Caco-2 (cell line): Measurements from ENCODE around the gene JTB. TPM values are rescaled to one million over a fixed set of nuclear protein-coding genes. Genes with fewer than 3 reads are reported as not detected.

Source experiments
- BruUV-seq: library from RNA; stranded (reverse); fragments of 400-500 nt; replicated peaks from 2 replicates; lab custom pipeline; 2021; lab: Mats Ljungman, UMichigan
- CTCF ChIA-PET: fragments of 300-600 bp; sonication (Branson Sonifier 250); formaldehyde crosslinking; loops from one replicate; lab custom pipeline; 2022; ENCODE audit warnings: antibody characterized with exemption; lab: Charles Lee
- POLR2A ChIA-PET: fragments of 300-600 bp; sonication (Branson Sonifier 250); formaldehyde crosslinking; loops from one replicate; lab custom pipeline; 2022; ENCODE audit warnings: antibody characterized with exemption; lab: Charles Lee
- DNase-seq, 2 experiments: peaks; one replicate each; pipeline versions ENCODE4 v3.0.0 to v3.0.0-alpha.2; 2020 to 2022
- H3K27me3 ChIP-seq: replicated peaks from 2 replicates; pipeline ENCODE4 v1.6.0; 2011; ENCODE audit warnings: low read length; ENCODE audit not compliant: control insufficient read depth, insufficient read depth
- H3K36me3 ChIP-seq: 2 replicates; pipeline ENCODE4 v1.5.1; 2011; ENCODE audit warnings: low read length; ENCODE audit not compliant: control insufficient read depth, insufficient read depth
- H3K4me1 ChIP-seq: fragments of 250-450 bp; sonication (Bioruptor Pico); 2 replicates; pipeline ENCODE4 v1.5.1; 2020; ENCODE audit warnings: mild to moderate bottlenecking
- H3K4me3 ChIP-seq: 2 replicates; pipeline ENCODE4 v1.5.1; 2011; ENCODE audit warnings: low read depth, mild to moderate bottlenecking, control low read depth, low read length
- H3K9me3 ChIP-seq: fragments of 250-450 bp; sonication (Bioruptor Pico); 2 replicates; pipeline ENCODE4 v1.5.1; 2020; ENCODE audit warnings: mild to moderate bottlenecking, moderate library complexity
- H3K27ac Mint-ChIP-seq: one replicate; pipeline ENCODE4 v1.8.0; 2022; ENCODE audit warnings: mixed read lengths; ENCODE audit not compliant: unreplicated experiment
- H3K27me3 Mint-ChIP-seq: one replicate; pipeline ENCODE4 v1.8.0; 2022; ENCODE audit warnings: mixed read lengths; ENCODE audit not compliant: insufficient read depth, unreplicated experiment
- H3K36me3 Mint-ChIP-seq: one replicate; pipeline ENCODE4 v1.8.0; 2022; ENCODE audit warnings: mild to moderate bottlenecking, mixed read lengths; ENCODE audit not compliant: insufficient read depth, unreplicated experiment
- H3K4me1 Mint-ChIP-seq: one replicate; pipeline ENCODE4 v1.8.0; 2022; ENCODE audit warnings: low read depth, mixed read lengths; ENCODE audit not compliant: unreplicated experiment
- H3K4me3 Mint-ChIP-seq: one replicate; pipeline ENCODE4 v1.8.0; 2022; ENCODE audit warnings: mild to moderate bottlenecking, moderate library complexity, mixed read lengths; ENCODE audit not compliant: unreplicated experiment
- H3K9me3 Mint-ChIP-seq: one replicate; pipeline ENCODE4 v1.8.0; 2022; ENCODE audit warnings: mixed read lengths; ENCODE audit not compliant: unreplicated experiment
- intact Hi-C: fragments of 100-400 bp; cut with micrococcal nuclease; formaldehyde crosslinking; loops from one replicate; pipeline ENCODE4 v1.10.0; 2022; ENCODE audit not compliant: unreplicated experiment
- total RNA-seq: library from RNA; stranded (reverse); gene quantifications from 2 replicates; pipeline ENCODE4 v1.2.3, GENCODE V29; 2022
- TF ChIP-seq, protein P1 (sequence below), 2 experiments: fragments of 200-600 bp in 1 of 2; IDR thresholded peaks; 1 replicate in 1 of 2; 2 replicates in 1 of 2; pipeline versions ENCODE4 v1.5.1 to v1.8.0; 2011 to 2022; ENCODE audit warnings: antibody characterized with exemption in 1 of 2, control low read depth in 1 of 2, inconsistent platforms in 1 of 2, low read depth in 1 of 2, low read length in 1 of 2, mild to moderate bottlenecking in 1 of 2, moderate library complexity in 1 of 2; ENCODE audit not compliant: insufficient read depth in 1 of 2, severe bottlenecking in 1 of 2, unreplicated experiment in 1 of 2

Gene JTB
- total RNA-seq, 1 experiment from 2014 or later = 123 TPM

- TF ChIP-seq, protein P1, sequence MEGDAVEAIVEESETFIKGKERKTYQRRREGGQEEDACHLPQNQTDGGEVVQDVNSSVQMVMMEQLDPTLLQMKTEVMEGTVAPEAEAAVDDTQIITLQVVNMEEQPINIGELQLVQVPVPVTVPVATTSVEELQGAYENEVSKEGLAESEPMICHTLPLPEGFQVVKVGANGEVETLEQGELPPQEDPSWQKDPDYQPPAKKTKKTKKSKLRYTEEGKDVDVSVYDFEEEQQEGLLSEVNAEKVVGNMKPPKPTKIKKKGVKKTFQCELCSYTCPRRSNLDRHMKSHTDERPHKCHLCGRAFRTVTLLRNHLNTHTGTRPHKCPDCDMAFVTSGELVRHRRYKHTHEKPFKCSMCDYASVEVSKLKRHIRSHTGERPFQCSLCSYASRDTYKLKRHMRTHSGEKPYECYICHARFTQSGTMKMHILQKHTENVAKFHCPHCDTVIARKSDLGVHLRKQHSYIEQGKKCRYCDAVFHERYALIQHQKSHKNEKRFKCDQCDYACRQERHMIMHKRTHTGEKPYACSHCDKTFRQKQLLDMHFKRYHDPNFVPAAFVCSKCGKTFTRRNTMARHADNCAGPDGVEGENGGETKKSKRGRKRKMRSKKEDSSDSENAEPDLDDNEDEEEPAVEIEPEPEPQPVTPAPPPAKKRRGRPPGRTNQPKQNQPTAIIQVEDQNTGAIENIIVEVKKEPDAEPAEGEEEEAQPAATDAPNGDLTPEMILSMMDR (IDR thresholded peaks at IDR 0.05; ENCODE audit: insufficient read depth in 1 of 2, low read depth in 1 of 2, low read length in 1 of 2, severe bottlenecking in 1 of 2, unreplicated experiment in 1 of 2) = no peak
- no TSS peak for BruUV-seq
- intact Hi-C loops = no loop called here
- Mint-ChIP-seq H3K36me3 (peaks cover 38% of the 10 kb centered on the region), H3K27me3 (no peaks in the 10 kb centered on the region), H3K9me3 (no peaks in the 10 kb centered on the region), H3K27ac (no peak overlapping the region), H3K4me3 (no peak overlapping the region), H3K4me1 (no peaks in the 10 kb centered on the region)
- no peak for DNase-seq
- Histone ChIP-seq H3K4me3 (no peak overlapping the region), H3K9me3 (no peaks in the 10 kb centered on the region), H3K27me3 (no peaks in the 10 kb centered on the region), H3K4me1 (0 out of 2 replicates have a peak, but pooled peaks cover 4% of the 10 kb centered on the region), H3K36me3 (peaks cover 14% of the 10 kb centered on the region; the same call in 1 of the 2 replicates)
- ChIA-PET POLR2A (interaction anchor here (0.6 kb wide), 1 partner anchor 17 kb away, joined by 3 read pairs; no protein-coding TSS in a partner anchor), CTCF (interaction anchor here (0.9 to 1.0 kb wide), 2 partner anchors 15 to 18 kb away, joined by 3 to 5 read pairs; partner anchors contain the start of gene GATAD2B)
These were observed 36.7 kb downstream of the JTB start for GRCh38 chr1:153940756-153941155.

- H3K27me3 ChIP-seq = no peaks in the 10 kb centered on the region
- POLR2A ChIA-PET = no interaction called here
These were observed 38.0 kb downstream of the JTB start for GRCh38 chr1:153939476-153939875.

GRCh38 chr1:153938996-153939395 is 38.5 kb downstream of the JTB start:
- Histone ChIP-seq H3K27me3 (no peaks in the 10 kb centered on the region), H3K4me1 (no peaks in the 10 kb centered on the region), H3K36me3 (peaks cover 14% of the 10 kb centered on the region; the same call in 1 of the 2 replicates), H3K4me3 (no peak overlapping the region), H3K9me3 (no peaks in the 10 kb centered on the region)
- no TSS peak for BruUV-seq
- intact Hi-C loops = no loop called here
- Mint-ChIP-seq H3K36me3 (peaks cover 45% of the 10 kb centered on the region), H3K27ac (no peak overlapping the region), H3K4me3 (no peak overlapping the region), H3K4me1 (no peaks in the 10 kb centered on the region), H3K9me3 (no peaks in the 10 kb centered on the region), H3K27me3 (no peaks in the 10 kb centered on the region)
- TF ChIP-seq, protein P1 (IDR thresholded peaks at IDR 0.05; ENCODE audit: insufficient read depth in 1 of 2, low read depth in 1 of 2, low read length in 1 of 2, severe bottlenecking in 1 of 2, unreplicated experiment in 1 of 2) = no peak
- CTCF ChIA-PET = interaction anchor here (0.6 kb wide), 1 partner anchor 16 kb away, joined by 3 read pairs; the partner anchor contains the start of gene GATAD2B
- DNase-seq = no peak
- POLR2A ChIA-PET = no interaction called here

More at GRCh38 chr1:153939476-153939875, 38.0 kb downstream of the JTB start:
- Mint-ChIP-seq H3K4me1 (no peaks in the 10 kb centered on the region), H3K36me3 (peaks cover 41% of the 10 kb centered on the region), H3K27ac (no peak overlapping the region), H3K27me3 (no peaks in the 10 kb centered on the region), H3K9me3 (no peaks in the 10 kb centered on the region), H3K4me3 (no peak overlapping the region)
- Histone ChIP-seq H3K4me1 (no peaks in the 10 kb centered on the region), H3K9me3 (no peaks in the 10 kb centered on the region), H3K4me3 (no peak overlapping the region), H3K36me3 (peaks cover 14% of the 10 kb centered on the region; the same call in 1 of the 2 replicates)
- no TSS peak for BruUV-seq
- CTCF ChIA-PET = no interaction called here
- intact Hi-C loops = no loop called here
- no peak for DNase-seq
- TF ChIP-seq, protein P1 (IDR thresholded peaks at IDR 0.05; ENCODE audit: insufficient read depth in 1 of 2, low read depth in 1 of 2, low read length in 1 of 2, severe bottlenecking in 1 of 2, unreplicated experiment in 1 of 2) = no peak
